GM18517 (cell line): ENCODE results near the gene ICA1L.

Experiments used
- ATAC-seq: cut with Tn5 transposase; IDR thresholded peaks from one replicate; pipeline ENCODE4 v1.9.1; 2021; ENCODE audit warnings: mild to moderate bottlenecking, moderate library complexity; ENCODE audit not compliant: unreplicated experiment

The ICA1L gene

GRCh38 chr2:202790676-202791075, 80.9 kb downstream of the ICA1L start:
- no peak for ATAC-seq

GRCh38 chr2:202786842-202787241, 84.7 kb downstream of the ICA1L start:
- ATAC-seq = no peak

DNA sequence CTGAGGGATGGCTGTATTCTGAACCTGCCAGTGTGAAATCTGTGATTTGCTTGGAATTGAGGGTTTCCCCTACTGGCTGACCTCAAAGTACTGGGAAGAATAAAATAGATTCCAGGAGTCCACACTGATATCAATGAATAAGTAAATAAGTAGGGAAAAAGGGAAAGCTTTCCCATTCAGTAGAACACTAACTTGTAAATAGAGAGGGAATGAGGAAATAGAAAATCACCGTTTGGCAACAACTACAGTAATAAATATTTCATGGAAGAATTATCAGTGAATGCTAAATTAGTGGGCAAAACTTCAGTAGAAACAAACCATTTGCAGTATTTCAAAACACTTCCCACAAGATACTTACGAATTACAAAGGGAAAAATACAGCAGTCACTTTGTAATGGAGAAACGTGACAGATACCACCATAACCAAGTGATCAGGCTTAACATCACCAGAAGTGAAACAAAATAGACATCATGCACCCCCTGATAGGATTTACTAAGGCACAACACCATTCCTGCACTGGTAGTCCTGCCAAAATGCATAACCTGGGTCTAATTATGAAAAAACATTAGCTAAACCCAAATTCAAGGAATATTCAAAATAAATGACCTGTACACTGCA, 88.5 kb downstream of the ICA1L start:
- no peak for ATAC-seq

DNA sequence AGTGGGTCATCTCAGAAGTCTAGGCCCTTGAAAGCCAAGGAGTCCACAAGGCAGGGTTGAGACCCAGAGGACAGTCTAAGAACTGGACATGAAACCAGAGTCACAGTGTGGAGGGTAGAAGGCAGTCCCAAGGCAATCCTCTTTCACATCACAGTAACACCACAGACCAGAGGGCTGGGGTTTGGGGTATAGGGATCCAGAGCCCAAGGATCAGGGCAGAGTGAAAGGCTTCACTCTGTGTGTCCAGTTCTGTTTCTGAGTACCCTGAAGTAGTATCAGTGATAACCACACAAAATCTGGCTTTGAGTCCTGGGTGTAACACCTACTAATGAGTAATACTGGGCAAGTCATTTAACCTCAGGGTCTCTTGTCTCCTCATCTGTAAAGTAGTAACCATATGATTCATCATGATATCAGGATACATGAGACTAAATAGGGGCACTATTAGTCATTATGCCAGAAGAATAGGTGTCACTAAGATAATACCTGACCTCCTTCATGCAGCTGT, 91.0 kb downstream of the ICA1L start:
- ATAC-seq = peak; percentile 96

DNA sequence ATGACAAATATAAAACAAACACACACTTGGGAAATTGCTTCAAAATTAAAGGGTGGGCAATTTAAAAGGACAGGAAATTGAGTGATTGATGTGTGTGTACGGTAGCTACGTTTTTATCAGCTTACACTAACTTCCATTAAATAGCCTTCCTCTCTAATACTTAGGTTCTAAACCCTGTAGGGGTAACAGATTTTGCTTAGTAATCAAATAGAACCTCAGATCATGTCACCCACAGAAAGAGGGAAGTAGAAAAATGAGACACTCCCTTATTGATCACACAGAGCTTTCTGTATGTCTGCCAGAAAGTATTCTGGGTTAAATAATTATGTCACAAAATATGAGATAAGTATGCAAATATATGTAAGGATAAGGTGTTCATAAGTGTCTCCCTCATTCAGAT, 93.3 kb downstream of the ICA1L start:
- no peak for ATAC-seq

GRCh38 chr2:202774104-202774503, 97.5 kb downstream of the ICA1L start:
- no peak for ATAC-seq

GRCh38 chr2:202773301-202773973, 98.1 kb downstream of the ICA1L start:
- ATAC-seq = no peak

GRCh38 chr2:202771741-202772460, 99.7 kb downstream of the ICA1L start:
- no peak for ATAC-seq

DNA sequence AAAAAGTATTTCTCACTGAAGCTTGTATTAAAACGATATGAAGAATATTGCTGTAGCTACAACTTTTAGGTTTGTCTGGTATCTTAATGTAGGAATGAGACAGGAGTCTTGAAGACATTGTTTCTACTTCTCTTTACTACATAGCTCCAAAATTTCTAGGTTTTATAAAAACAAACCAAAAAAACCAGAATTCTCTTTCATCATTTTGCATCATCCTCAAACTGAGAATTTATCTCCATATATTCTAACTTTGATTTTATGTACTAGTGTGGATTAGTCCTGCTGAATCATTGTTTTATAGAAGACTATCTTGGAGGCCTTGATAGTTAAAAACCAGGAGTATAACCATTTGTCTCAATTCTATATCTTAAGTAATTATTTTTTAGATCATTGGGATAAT, 100.2 kb downstream of the ICA1L start:
- no peak for ATAC-seq

DNA sequence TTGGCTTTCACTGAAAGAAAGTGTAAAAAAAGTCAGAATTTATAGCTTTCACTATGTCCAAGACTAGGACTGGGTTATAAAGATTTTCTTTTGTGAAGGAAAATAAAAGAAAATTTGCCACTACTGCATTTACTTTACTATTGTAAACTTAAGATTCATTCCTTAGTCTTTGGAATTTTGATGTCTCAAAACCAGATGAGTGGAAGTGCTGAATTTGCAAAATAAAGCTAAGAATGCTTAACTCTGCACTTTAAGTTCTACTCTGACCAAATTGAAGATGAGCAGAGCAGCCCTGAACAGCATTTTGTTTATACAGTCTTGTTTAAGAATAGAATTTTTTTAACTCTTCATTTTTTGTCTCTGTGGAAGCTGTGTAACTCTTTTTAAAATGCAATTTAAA, 102.4 kb downstream of the ICA1L start:
- no peak for ATAC-seq

- no peak for ATAC-seq
Observed at GRCh38 chr2:202768273-202768672, 103.3 kb downstream of the ICA1L start.

DNA sequence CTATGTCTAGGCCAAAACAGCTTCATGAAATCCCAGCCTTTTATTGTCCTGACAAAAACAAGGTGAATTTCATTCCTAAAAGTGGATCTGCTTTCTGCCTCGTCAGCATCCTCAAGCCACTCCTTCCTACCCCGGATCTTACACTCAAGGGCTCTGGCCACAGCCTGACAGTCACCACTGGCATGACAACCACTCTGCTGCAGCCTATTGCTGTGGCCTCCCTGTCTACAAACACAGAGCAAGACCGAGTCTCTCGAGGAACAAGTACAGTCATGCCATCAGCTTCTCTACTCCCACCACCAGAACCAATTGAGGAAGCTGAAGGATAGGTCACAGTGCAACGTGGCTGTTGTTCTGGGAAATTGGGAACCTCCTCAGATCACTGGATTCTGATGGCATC, 106.1 kb downstream of the ICA1L start:
- no peak for ATAC-seq

- ATAC-seq = no peak
Observed at GRCh38 chr2:202764991-202765390, 106.6 kb downstream of the ICA1L start.

GRCh38 chr2:202763916-202764315, 107.7 kb downstream of the ICA1L start:
- no peak for ATAC-seq

DNA sequence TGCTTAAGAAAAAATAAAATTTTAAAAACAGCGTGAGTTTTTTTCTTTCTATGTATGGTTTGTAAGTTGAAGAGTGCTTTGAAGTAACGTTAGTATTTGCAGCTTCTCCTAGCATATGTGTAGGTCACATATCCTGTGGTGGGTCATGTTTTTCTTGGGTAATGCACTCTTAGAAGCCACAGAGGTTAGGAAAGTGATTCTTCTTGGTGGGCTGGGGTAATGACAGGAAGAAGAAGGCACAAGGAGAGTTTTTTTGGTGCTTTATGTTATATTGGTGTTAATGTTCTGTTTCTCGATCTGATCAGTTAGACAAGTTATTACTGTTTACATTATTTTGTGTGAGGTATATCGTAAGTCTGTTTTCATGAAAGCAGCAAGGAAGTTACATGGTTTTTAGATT, 109.0 kb downstream of the ICA1L start:
- ATAC-seq = no peak

DNA sequence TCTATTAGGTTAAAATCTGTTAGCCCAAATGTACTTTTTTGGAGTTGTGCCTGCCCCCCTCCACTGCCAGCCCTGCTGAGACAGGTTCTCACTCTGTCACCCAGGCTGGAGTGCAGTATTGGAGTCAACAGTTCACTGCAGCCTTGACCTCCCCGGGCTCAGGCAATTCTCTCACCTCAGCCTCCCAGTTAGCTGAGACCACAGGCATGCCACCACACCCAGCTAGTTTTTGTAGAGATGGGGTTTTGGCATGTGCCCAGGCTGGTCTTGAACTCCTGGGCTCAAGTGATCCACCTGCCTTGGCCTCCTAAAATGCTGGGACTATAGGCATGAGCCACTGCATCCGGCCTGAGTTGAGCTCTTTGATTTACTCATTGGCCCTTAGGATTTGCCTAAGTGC, 110.7 kb downstream of the ICA1L start:
- ATAC-seq = no peak

DNA sequence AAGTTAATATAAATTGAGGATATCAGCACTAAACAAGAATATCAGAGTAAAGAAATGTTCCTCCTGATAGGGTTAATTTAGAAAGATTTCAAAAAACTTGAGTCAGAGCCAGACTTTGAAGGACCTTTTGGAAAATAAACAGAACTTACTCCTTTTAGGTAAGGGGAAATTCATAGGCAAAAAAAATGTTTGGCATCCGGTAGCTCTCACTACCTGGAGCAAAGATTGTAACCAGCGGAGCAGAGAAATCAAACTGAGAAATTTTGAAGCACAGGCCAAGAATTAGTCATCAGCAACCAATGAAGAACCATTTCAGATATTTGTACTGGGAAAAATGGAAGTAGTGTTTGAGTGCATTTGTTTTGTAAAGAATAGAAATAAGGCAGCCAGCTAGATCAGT, 113.0 kb downstream of the ICA1L start:
- no peak for ATAC-seq

DNA sequence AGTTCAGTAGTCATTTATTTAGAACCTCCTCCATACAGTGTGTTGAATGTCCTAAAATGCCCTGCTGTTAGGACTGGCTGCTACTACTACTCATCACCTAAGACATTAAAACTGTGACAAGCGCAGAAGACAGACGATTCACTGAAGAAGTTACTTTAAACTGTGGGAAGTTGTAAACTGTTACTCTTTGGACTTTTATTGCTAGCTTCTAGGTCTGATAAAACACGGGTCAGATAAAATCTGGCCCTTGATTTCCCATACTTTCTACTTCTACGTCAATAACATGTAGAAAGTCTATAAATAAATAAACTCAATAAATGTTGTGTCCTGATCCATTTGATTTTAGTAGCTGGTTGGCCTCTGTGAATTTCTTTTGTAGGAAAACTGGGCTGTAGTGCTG, 113.4 kb downstream of the ICA1L start:
- no peak for ATAC-seq

GRCh38 chr2:202757339-202757738, 114.2 kb downstream of the ICA1L start:
- ATAC-seq = no peak

- ATAC-seq = no peak
Observed at GRCh38 chr2:202756598-202756997, 115.0 kb downstream of the ICA1L start.

DNA sequence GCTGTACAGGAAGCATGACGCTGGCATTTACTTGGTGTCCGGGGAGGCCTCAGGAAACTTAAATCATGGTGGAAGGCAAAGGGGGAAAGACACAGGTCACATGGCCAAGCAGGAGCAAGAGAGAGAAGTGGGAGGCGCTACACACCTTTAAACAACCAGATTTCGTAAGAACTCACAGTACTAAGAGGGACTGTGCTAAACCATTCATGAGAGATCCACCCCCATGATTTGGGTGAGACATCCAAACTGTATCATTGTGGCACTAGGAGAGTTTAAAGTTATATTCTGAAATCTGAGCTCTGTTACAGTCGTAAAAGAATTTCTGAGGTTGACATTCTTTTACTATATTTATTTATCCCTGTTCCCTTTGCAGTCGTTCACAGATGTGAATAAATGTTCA, 116.6 kb downstream of the ICA1L start:
- no peak for ATAC-seq

GRCh38 chr2:202752071-202752470, 119.5 kb downstream of the ICA1L start:
- ATAC-seq = no peak
